ENCODE measurements around the gene EPHB2. TPM values are rescaled to one million over a fixed set of nuclear protein-coding genes. Genes with fewer than 3 reads are reported as not detected.

The EPHB2 gene
- total and polyA plus RNA-seq, 2 of the 4 experiments (the other 2 are of a cell fraction), result 52.3 to 58.8 TPM

DNA sequence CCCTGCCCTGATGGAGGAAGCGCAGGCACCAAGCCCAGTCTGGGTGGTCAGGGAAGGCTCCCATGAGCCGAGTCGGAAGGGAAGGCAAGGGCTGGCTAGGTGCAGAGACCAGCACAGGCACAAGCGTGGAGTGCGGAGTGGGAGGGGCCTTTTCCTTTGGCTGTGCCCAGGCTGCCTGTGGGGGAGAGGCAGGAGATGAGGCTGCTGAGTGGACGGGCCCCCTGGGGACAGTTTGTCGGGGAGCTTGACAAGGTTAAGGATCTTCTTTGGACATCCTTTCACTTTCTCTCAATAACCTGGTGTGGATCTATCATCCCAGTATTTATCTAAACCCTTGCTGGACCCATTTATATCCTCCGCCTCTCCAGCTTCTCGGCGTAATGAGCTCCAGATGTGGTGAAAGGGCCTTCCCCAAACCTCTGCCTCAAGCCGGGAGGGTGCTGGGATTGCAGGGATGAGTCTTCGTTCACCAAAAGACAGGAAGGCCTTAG, 42.9 kb downstream of the EPHB2 start:
- ChIA-PET POLR2A (ENCODE audit: unreplicated experiment) (no interaction called here), CTCF (no interaction called here)
- H2AK5ac ChIP-seq (ENCODE audit: low read depth, low read length), result peak overlapping the region; percentile 93
- H3K36me3 ChIP-seq (ENCODE audit: control insufficient read depth, insufficient read depth, low read length), result no peaks in the 10 kb centered on the region
- peak overlapping the region; percentile 52 for H3K23ac ChIP-seq (ENCODE audit: low read depth, low read length)
- peak; percentile 82 for DNase-seq
- peak; percentile 35 for ATAC-seq (ENCODE audit: low read depth)
- H4K20me1 ChIP-seq (ENCODE audit: insufficient read depth, low read length), result peaks cover 30% of the 10 kb centered on the region
- H3K14ac ChIP-seq (replicated peaks; ENCODE audit: low read depth, low read length), result peak overlapping the region; percentile 51
- intact Hi-C loops (cut with micrococcal nuclease), result no loop called here
- no peak overlapping the region for H3K9ac ChIP-seq (ENCODE audit: low read depth, low read length)
- H3K27me3 ChIP-seq (ENCODE audit: control insufficient read depth, insufficient read depth, low read length), result no peaks in the 10 kb centered on the region
- H2BK120ac ChIP-seq (ENCODE audit: low read depth, low read length), result peak overlapping the region; percentile 71
- H2BK20ac ChIP-seq (ENCODE audit: low read depth, low read length), result peak overlapping the region; percentile 64; the same call in 1 of the 2 replicates
- peaks cover 34% of the 10 kb centered on the region for H3K9me1 ChIP-seq (ENCODE audit: insufficient read depth, low read length)
- no peak overlapping the region; the same call in 1 of the 2 replicates for H3K4me2 ChIP-seq (ENCODE audit: low read depth, low read length)
- no peak overlapping the region for H4K5ac ChIP-seq (ENCODE audit: low read depth, low read length)
- peak overlapping the region; percentile 81 for H2AK9ac ChIP-seq (replicated peaks; ENCODE audit: low read depth, low read length, poor library complexity)
- BruUV-seq (replicated peaks), result no TSS peak
- no peak overlapping the region for H3K27ac ChIP-seq (ENCODE audit: insufficient read depth, low read length)
- peak overlapping the region; percentile 78 for H3K4ac ChIP-seq (ENCODE audit: low read depth, low read length)
- H3K56ac ChIP-seq (ENCODE audit: extremely low read depth, insufficient read depth, low read length), result no peak overlapping the region
- peak overlapping the region; percentile 33 to 62; a peak in 2 of 4 replicates for H4K8ac ChIP-seq (ENCODE audit: low read depth in 2 of 2, low read length in 2 of 2)
- peak overlapping the region; percentile 62; the same call in 2 of the 3 replicates for H2BK15ac ChIP-seq (ENCODE audit: low read depth, low read length)
- in situ Hi-C loops (cut with MboI; ENCODE audit: low sequenced_read_pairs), result no loop called here
- H3K18ac ChIP-seq (ENCODE audit: low read depth, low read length), result peak overlapping the region; percentile 30; the same call in 1 of the 2 replicates
- peak overlapping the region; percentile 78 for H2AFZ ChIP-seq (replicated peaks; ENCODE audit: low read length, poor library complexity)
- H2BK5ac ChIP-seq (ENCODE audit: low read depth, low read length, poor library complexity, severe bottlenecking), result peak overlapping the region; percentile 41
- H3K4me1 ChIP-seq (ENCODE audit: control insufficient read depth, insufficient read depth, low read length), result peaks cover 35% of the 10 kb centered on the region
- dilution Hi-C loops (cut with HindIII; ENCODE audit: low sequenced_read_pairs, unreplicated experiment), result no loop called here
- peaks cover 22 to 55% of the 10 kb centered on the region in 2 experiments for H3K79me1 ChIP-seq (ENCODE audit: low read depth in 1 of 2, low read length in 2 of 2)
- no peaks in the 10 kb centered on the region for H3K9me3 ChIP-seq (ENCODE audit: control insufficient read depth, insufficient read depth, low read length)
- no peak for TF ChIP-seq ELK1 (IDR thresholded peaks at IDR 0.05; ENCODE audit: borderline replicate concordance, low read depth, low read length)
- no peak for TF ChIP-seq NFE2L2 (IDR thresholded peaks at IDR 0.05; ENCODE audit: low read depth, low read length)
- TF ChIP-seq RFX5 (IDR thresholded peaks at IDR 0.05; ENCODE audit: low read depth, low read length), result no peak
- no peak for TF ChIP-seq POLR2A (IDR thresholded peaks at IDR 0.05; ENCODE audit: low read depth, low read length)
- TF ChIP-seq SMC3 (IDR thresholded peaks at IDR 0.05; ENCODE audit: low read depth, low read length), result no peak
- TF ChIP-seq FOS (IDR thresholded peaks at IDR 0.05; ENCODE audit: low read depth, low read length), result no peak
- no peak for TF ChIP-seq MAZ (IDR thresholded peaks at IDR 0.05; ENCODE audit: borderline replicate concordance, low read depth, low read length)
- TF ChIP-seq CTCF (conservative IDR thresholded peaks at IDR 0.05; ENCODE audit: low read depth, low read length), result no peak
- no peak; the same call in 1 of the 2 replicates for TF ChIP-seq RAD21 (IDR thresholded peaks at IDR 0.05; ENCODE audit: low read length)
- TF ChIP-seq CEBPB (IDR thresholded peaks at IDR 0.05; ENCODE audit: low read depth, low read length), result no peak
- no peak for TF ChIP-seq CHD1 (IDR thresholded peaks at IDR 0.05; ENCODE audit: low read depth, low read length)
- TF ChIP-seq BHLHE40 (IDR thresholded peaks at IDR 0.05; ENCODE audit: low read depth, low read length), result no peak
- TF ChIP-seq MXI1 (IDR thresholded peaks at IDR 0.05; ENCODE audit: borderline replicate concordance, low read depth, low read length), result no peak
- TF ChIP-seq MAFK (IDR thresholded peaks at IDR 0.05; ENCODE audit: low read depth, low read length), result no peak
- no peak for TF ChIP-seq RCOR1 (IDR thresholded peaks at IDR 0.05; ENCODE audit: insufficient replicate concordance, low read length)
- H4K91ac ChIP-seq (ENCODE audit: insufficient read depth, low read depth, low read length), result peak overlapping the region; percentile 67
- no peak overlapping the region for H3K4me3 ChIP-seq (ENCODE audit: insufficient read depth, low read depth, low read length)
- 84% methylated on average over 5 of the region's 12 CpGs; no CpG with 5 or more reads in 1 of the 2 experiments for WGBS, 2 experiments (ENCODE audit: extremely low coverage in 2 of 2, insufficient read length in 1 of 2)

Data from IMR-90 (cell line).